SK-N-MC (cell line): ENCODE results near the gene GALC.

Experiments
- EZH2 ChIP-seq: fragments of 200-600 bp; sonication (generic); IDR thresholded peaks from one replicate; pipeline ENCODE4 v1.6.1; 2017; ENCODE audit warnings: antibody characterized with exemption
- FOXP2 ChIP-seq: optimal IDR thresholded peaks from 2 replicates; pipeline ENCODE3; 2011; ENCODE audit warnings: mild to moderate bottlenecking, moderate library complexity; ENCODE audit not compliant: insufficient read depth; ENCODE audit errors: extremely low read length, control extremely low read depth
- POLR2AphosphoS5 ChIP-seq: IDR thresholded peaks from 2 replicates; pipeline ENCODE4 v1.6.1; 2012; ENCODE audit warnings: mild to moderate bottlenecking, low read depth, low read length, borderline replicate concordance

- no peak for TF ChIP-seq POLR2AphosphoS5
- TF ChIP-seq EZH2, result no peak
- no peak for TF ChIP-seq FOXP2
Measured at GRCh38 chr14:88012495-88012894, 19.5 kb upstream of the GALC start.
